GM23338 (cell line): ENCODE results near the gene FAM20A. TPM values are rescaled to one million over a fixed set of nuclear protein-coding genes. Genes with fewer than 3 reads are reported as not detected.

Experiments used
- ATAC-seq: fragments of 200-7000 bp; cut with Tn5 transposase; 3 replicates; pipeline ENCODE4 v1.9.1; 2020
- DNase-seq: peaks from one replicate; pipeline ENCODE4 v3.0.0-alpha.2; 2015; ENCODE audit warnings: low spot score
- H2AFZ ChIP-seq: fragments of 200-600 bp; sonication (generic); 2 replicates; pipeline ENCODE4 v1.8.0; 2016; ENCODE audit warnings: antibody characterized with exemption, mild to moderate bottlenecking, moderate library complexity
- H3F3A ChIP-seq: fragments of 200-600 bp; sonication (generic); replicated peaks from 2 replicates; pipeline ENCODE4 v1.8.0; 2017; ENCODE audit warnings: antibody characterized with exemption, mixed run types, low read depth
- H3K27ac ChIP-seq: fragments of 200-600 bp; sonication (generic); 2 replicates; pipeline ENCODE4 v1.6.1; 2016; ENCODE audit warnings: low read depth
- H3K27me3 ChIP-seq: fragments of 200-600 bp; sonication (generic); 2 replicates; pipeline ENCODE4 v1.8.0; 2016; ENCODE audit warnings: mild to moderate bottlenecking, mixed run types, moderate library complexity; ENCODE audit not compliant: insufficient read depth
- H3K36me3 ChIP-seq: fragments of 200-600 bp; sonication (generic); 2 replicates; pipeline ENCODE4 v1.8.0; 2016; ENCODE audit warnings: mild to moderate bottlenecking; ENCODE audit not compliant: insufficient read depth
- H3K4me1 ChIP-seq: fragments of 200-600 bp; sonication (generic); 2 replicates; pipeline ENCODE4 v1.8.0; 2016; ENCODE audit warnings: mild to moderate bottlenecking, moderate library complexity; ENCODE audit not compliant: insufficient read depth
- H3K4me2 ChIP-seq: fragments of 200-600 bp; sonication (generic); 2 replicates; pipeline ENCODE4 v1.7.1; 2017; ENCODE audit warnings: mixed run types
- H3K4me3 ChIP-seq: fragments of 200-600 bp; sonication (generic); 2 replicates; pipeline ENCODE4 v1.6.1; 2016; ENCODE audit warnings: mixed run types
- H3K79me2 ChIP-seq: fragments of 200-600 bp; sonication (generic); replicated peaks from 2 replicates; pipeline ENCODE4 v1.8.0; 2017; ENCODE audit warnings: mild to moderate bottlenecking; ENCODE audit not compliant: insufficient read depth
- H3K9me2 ChIP-seq: fragments of 200-600 bp; sonication (generic); 2 replicates; pipeline ENCODE4 v1.8.0; 2017; ENCODE audit not compliant: insufficient read depth
- H4K20me1 ChIP-seq: fragments of 200-600 bp; sonication (generic); replicated peaks from 2 replicates; pipeline ENCODE4 v1.8.0; 2017; ENCODE audit warnings: mild to moderate bottlenecking; ENCODE audit not compliant: insufficient read depth
- H3K27ac Mint-ChIP-seq: 2 replicates; pipeline ENCODE4 v1.8.0; 2020; ENCODE audit warnings: inconsistent platforms, mild to moderate bottlenecking, moderate library complexity, mixed read lengths
- H3K27me3 Mint-ChIP-seq: 3 replicates; pipeline ENCODE4 v1.8.0; 2022; ENCODE audit warnings: low read depth, mild to moderate bottlenecking, moderate library complexity, mixed read lengths, inconsistent platforms; ENCODE audit not compliant: insufficient read depth, poor library complexity
- H3K36me3 Mint-ChIP-seq: 3 replicates; pipeline ENCODE4 v1.8.0; 2021; ENCODE audit warnings: low read depth, mild to moderate bottlenecking, inconsistent platforms, moderate library complexity, mixed read lengths
- H3K4me1 Mint-ChIP-seq: 3 replicates; pipeline ENCODE4 v1.8.0; 2020; ENCODE audit warnings: mild to moderate bottlenecking, inconsistent platforms, mixed read lengths
- H3K4me3 Mint-ChIP-seq: 3 replicates; pipeline ENCODE4 v1.8.0; 2021; ENCODE audit warnings: moderate library complexity, mild to moderate bottlenecking, inconsistent platforms, mixed read lengths
- H3K9me3 Mint-ChIP-seq: 3 replicates; pipeline ENCODE4 v1.8.0; 2020; ENCODE audit warnings: moderate library complexity, mild to moderate bottlenecking, inconsistent platforms, mixed read lengths
- CREB1 ChIP-seq: fragments of 250-450 bp; sonication (Bioruptor Pico); IDR thresholded peaks from 2 replicates; pipeline ENCODE4 v1.5.0; 2020; ENCODE audit warnings: low read depth, mild to moderate bottlenecking, moderate library complexity
- ETS1 ChIP-seq: IDR thresholded peaks from 2 replicates; pipeline ENCODE4 v1.6.1; 2016; ENCODE audit warnings: antibody characterized with exemption
- EZH2 ChIP-seq: fragments of 200-600 bp; sonication (generic); IDR thresholded peaks from one replicate; pipeline ENCODE4 v1.8.0; 2017; ENCODE audit warnings: antibody characterized with exemption, mild to moderate bottlenecking, low read depth; ENCODE audit not compliant: unreplicated experiment
- EZH2phosphoT487 ChIP-seq: fragments of 200-600 bp; sonication (generic); IDR thresholded peaks from one replicate; pipeline ENCODE4 v1.8.1; 2018; ENCODE audit warnings: antibody characterized with exemption; ENCODE audit not compliant: unreplicated experiment
- JUNB ChIP-seq: IDR thresholded peaks from one replicate; pipeline ENCODE4 v1.6.1; 2016; ENCODE audit warnings: antibody characterized with exemption; ENCODE audit not compliant: unreplicated experiment
- NANOG ChIP-seq: IDR thresholded peaks from 2 replicates; pipeline ENCODE4 v1.6.1; 2016; ENCODE audit warnings: antibody characterized with exemption, borderline replicate concordance
- POLR2AphosphoS5 ChIP-seq: IDR thresholded peaks from 2 replicates; pipeline ENCODE4 v1.6.1; 2016; ENCODE audit warnings: antibody characterized with exemption, low read depth
- REST ChIP-seq: IDR thresholded peaks from one replicate; pipeline ENCODE4 v1.6.1; 2018; ENCODE audit warnings: antibody characterized with exemption; ENCODE audit not compliant: unreplicated experiment
- STAT1 ChIP-seq: IDR thresholded peaks from one replicate; pipeline ENCODE4 v1.6.1; 2016; ENCODE audit warnings: antibody characterized with exemption; ENCODE audit not compliant: unreplicated experiment
- ZNF114 ChIP-seq: fragments of 250-450 bp; sonication (Bioruptor Pico); IDR thresholded peaks from 2 replicates; pipeline ENCODE4 v1.5.0; 2020; ENCODE audit warnings: mild to moderate bottlenecking, moderate library complexity
- ZNF331 ChIP-seq: fragments of 250-450 bp; sonication (Bioruptor Pico); IDR thresholded peaks from 2 replicates; pipeline ENCODE4 v1.5.0; 2020; ENCODE audit warnings: low read depth, mild to moderate bottlenecking, moderate library complexity
- polyA plus RNA-seq: library from polyadenylated mRNA; unstranded; fragments of >200 nt; fragmentation: Nextera tagmentation; extraction: Ambion mirVana; gene quantifications from 2 replicates; pipeline ENCODE4 v1.2.1, GENCODE V29; 2016
- total RNA-seq: library from RNA; depleted of rRNA; stranded (reverse); fragments of >200 nt; shearing (Covaris generic); gene quantifications from 2 replicates; pipeline ENCODE4 v1.2.3, GENCODE V29; 2014
- TF ChIP-seq, protein P1 (sequence below), 2 experiments: fragments of 200-600 bp in 1 of 2; sonication (generic) in 1 of 2; conservative IDR thresholded peaks; 2 replicates each; pipeline versions ENCODE4 v1.5.1 to v1.6.1; 2016 to 2017; ENCODE audit warnings: antibody characterized with exemption in 2 of 2, low read depth in 2 of 2, mild to moderate bottlenecking in 2 of 2, moderate library complexity in 1 of 2
- TF ChIP-seq, protein P2 (sequence below): fragments of 250-450 bp; sonication (Bioruptor Pico); IDR thresholded peaks from 2 replicates; pipeline ENCODE4 v1.5.0; 2020; ENCODE audit warnings: mild to moderate bottlenecking, moderate library complexity

FAM20A gene
- total and polyA plus RNA-seq, 2 experiments from 2014 or later = 1.3 to 1.6 TPM

- ATAC-seq (no peak), DNase-seq (no peak)
- H3K4me1 ChIP-seq = no peaks in the 10 kb centered on the region; the same call in 1 of the 2 replicates
- no peaks in the 10 kb centered on the region for H3K36me3 ChIP-seq
- H2AFZ ChIP-seq = peak overlapping the region; percentile 10; the same call in 1 of the 2 replicates
- TF ChIP-seq NANOG = no peak
- TF ChIP-seq, protein P1, sequence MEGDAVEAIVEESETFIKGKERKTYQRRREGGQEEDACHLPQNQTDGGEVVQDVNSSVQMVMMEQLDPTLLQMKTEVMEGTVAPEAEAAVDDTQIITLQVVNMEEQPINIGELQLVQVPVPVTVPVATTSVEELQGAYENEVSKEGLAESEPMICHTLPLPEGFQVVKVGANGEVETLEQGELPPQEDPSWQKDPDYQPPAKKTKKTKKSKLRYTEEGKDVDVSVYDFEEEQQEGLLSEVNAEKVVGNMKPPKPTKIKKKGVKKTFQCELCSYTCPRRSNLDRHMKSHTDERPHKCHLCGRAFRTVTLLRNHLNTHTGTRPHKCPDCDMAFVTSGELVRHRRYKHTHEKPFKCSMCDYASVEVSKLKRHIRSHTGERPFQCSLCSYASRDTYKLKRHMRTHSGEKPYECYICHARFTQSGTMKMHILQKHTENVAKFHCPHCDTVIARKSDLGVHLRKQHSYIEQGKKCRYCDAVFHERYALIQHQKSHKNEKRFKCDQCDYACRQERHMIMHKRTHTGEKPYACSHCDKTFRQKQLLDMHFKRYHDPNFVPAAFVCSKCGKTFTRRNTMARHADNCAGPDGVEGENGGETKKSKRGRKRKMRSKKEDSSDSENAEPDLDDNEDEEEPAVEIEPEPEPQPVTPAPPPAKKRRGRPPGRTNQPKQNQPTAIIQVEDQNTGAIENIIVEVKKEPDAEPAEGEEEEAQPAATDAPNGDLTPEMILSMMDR (conservative IDR thresholded peaks at IDR 0.05; ENCODE audit: low read depth in 2 of 2) = no peak
- TF ChIP-seq ZNF114 (CRISPR knock-in tag) = no peak
- TF ChIP-seq EZH2phosphoT487 = no peak
- TF ChIP-seq EZH2 = no peak
- no peak for TF ChIP-seq CREB1 (CRISPR knock-in tag)
- no peak for TF ChIP-seq POLR2AphosphoS5
- no peak for TF ChIP-seq ETS1
- TF ChIP-seq, protein P2, sequence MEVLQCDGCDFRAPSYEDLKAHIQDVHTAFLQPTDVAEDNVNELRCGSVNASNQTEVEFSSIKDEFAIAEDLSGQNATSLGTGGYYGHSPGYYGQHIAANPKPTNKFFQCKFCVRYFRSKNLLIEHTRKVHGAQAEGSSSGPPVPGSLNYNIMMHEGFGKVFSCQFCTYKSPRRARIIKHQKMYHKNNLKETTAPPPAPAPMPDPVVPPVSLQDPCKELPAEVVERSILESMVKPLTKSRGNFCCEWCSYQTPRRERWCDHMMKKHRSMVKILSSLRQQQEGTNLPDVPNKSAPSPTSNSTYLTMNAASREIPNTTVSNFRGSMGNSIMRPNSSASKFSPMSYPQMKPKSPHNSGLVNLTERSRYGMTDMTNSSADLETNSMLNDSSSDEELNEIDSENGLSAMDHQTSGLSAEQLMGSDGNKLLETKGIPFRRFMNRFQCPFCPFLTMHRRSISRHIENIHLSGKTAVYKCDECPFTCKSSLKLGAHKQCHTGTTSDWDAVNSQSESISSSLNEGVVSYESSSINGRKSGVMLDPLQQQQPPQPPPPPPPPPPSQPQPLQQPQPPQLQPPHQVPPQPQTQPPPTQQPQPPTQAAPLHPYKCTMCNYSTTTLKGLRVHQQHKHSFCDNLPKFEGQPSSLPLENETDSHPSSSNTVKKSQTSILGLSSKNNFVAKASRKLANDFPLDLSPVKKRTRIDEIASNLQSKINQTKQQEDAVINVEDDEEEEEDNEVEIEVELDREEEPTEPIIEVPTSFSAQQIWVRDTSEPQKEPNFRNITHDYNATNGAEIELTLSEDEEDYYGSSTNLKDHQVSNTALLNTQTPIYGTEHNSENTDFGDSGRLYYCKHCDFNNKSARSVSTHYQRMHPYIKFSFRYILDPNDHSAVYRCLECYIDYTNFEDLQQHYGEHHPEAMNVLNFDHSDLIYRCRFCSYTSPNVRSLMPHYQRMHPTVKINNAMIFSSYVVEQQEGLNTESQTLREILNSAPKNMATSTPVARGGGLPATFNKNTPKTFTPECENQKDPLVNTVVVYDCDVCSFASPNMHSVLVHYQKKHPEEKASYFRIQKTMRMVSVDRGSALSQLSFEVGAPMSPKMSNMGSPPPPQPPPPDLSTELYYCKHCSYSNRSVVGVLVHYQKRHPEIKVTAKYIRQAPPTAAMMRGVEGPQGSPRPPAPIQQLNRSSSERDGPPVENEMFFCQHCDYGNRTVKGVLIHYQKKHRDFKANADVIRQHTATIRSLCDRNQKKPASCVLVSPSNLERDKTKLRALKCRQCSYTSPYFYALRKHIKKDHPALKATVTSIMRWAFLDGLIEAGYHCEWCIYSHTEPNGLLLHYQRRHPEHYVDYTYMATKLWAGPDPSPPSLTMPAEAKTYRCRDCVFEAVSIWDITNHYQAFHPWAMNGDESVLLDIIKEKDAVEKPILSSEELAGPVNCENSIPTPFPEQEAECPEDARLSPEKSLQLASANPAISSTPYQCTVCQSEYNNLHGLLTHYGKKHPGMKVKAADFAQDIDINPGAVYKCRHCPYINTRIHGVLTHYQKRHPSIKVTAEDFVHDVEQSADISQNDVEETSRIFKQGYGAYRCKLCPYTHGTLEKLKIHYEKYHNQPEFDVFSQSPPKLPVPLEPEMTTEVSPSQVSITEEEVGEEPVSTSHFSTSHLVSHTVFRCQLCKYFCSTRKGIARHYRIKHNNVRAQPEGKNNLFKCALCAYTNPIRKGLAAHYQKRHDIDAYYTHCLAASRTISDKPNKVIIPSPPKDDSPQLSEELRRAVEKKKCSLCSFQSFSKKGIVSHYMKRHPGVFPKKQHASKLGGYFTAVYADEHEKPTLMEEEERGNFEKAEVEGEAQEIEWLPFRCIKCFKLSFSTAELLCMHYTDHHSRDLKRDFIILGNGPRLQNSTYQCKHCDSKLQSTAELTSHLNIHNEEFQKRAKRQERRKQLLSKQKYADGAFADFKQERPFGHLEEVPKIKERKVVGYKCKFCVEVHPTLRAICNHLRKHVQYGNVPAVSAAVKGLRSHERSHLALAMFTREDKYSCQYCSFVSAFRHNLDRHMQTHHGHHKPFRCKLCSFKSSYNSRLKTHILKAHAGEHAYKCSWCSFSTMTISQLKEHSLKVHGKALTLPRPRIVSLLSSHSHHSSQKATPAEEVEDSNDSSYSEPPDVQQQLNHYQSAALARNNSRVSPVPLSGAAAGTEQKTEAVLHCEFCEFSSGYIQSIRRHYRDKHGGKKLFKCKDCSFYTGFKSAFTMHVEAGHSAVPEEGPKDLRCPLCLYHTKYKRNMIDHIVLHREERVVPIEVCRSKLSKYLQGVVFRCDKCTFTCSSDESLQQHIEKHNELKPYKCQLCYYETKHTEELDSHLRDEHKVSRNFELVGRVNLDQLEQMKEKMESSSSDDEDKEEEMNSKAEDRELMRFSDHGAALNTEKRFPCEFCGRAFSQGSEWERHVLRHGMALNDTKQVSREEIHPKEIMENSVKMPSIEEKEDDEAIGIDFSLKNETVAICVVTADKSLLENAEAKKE (CRISPR knock-in tag) = no peak
- TF ChIP-seq JUNB = no peak
- no peak for TF ChIP-seq ZNF331 (CRISPR knock-in tag)
- TF ChIP-seq REST = no peak
- TF ChIP-seq STAT1 = no peak
- no peaks in the 10 kb centered on the region for H3K79me2 ChIP-seq
- no peak overlapping the region for H3K27ac ChIP-seq
- Mint-ChIP-seq H3K4me3 (no peak overlapping the region), H3K27ac (no peak overlapping the region), H3K9me3 (peaks cover 8% of the 10 kb centered on the region), H3K4me1 (no peaks in the 10 kb centered on the region; the same call in 2 of the 3 replicates), H3K27me3 (peaks cover 12% of the 10 kb centered on the region), H3K36me3 (peaks cover 5% of the 10 kb centered on the region; the same call in 2 of the 3 replicates)
- no peak overlapping the region for H3K4me2 ChIP-seq
- H4K20me1 ChIP-seq = no peaks in the 10 kb centered on the region
- H3K4me3 ChIP-seq = no peak overlapping the region
- 0 out of 2 replicates have a peak, but pooled peaks cover 3% of the 10 kb centered on the region for H3F3A ChIP-seq
- no peaks in the 10 kb centered on the region for H3K27me3 ChIP-seq
- no peaks in the 10 kb centered on the region for H3K9me2 ChIP-seq
These were observed 109.6 kb downstream of the FAM20A start for GRCh38 chr17:68491381-68492231.
